ENCODE data around the gene SGF29.
"Not testable (repeated sequence)": the region's sequence is repeated elsewhere in the genome, so short reads cannot be mapped to it uniquely, and the experiment has no call there.

Gene SGF29

GRCh38 chr16:28553776-28554633 lies at the start of gene SGF29:
Gene SGF29, plus strand, starts transcription at chr16:28553920. Its CDS starts 27,150 bp downstream, at chr16:28581070.
- peak; percentile 88 for DNase-seq (ENCODE audit: low spot score)

GRCh38 chr16:28504707-28505404 lies 48.9 kb upstream of the SGF29 start:
- DNase-seq (ENCODE audit: low spot score): no peak

- no peak for DNase-seq (ENCODE audit: low spot score)
These were observed 48.1 kb upstream of the SGF29 start for GRCh38 chr16:28505489-28506137.

- no peak for DNase-seq (ENCODE audit: low spot score)
These were observed 42.7 kb upstream of the SGF29 start for GRCh38 chr16:28511031-28511430.

GRCh38 chr16:28511801-28512789 lies 41.6 kb upstream of the SGF29 start:
- DNase-seq (ENCODE audit: low spot score): no peak

GRCh38 chr16:28513484-28514181 lies 40.1 kb upstream of the SGF29 start:
- no peak for DNase-seq (ENCODE audit: low spot score)

- no peak for DNase-seq (ENCODE audit: low spot score)
These were observed 39.5 kb upstream of the SGF29 start for GRCh38 chr16:28514246-28514645.

- no peak for DNase-seq (ENCODE audit: low spot score)
These were observed 33.0 kb upstream of the SGF29 start for GRCh38 chr16:28520672-28521071.

- DNase-seq (ENCODE audit: low spot score): no peak
These were observed 32.3 kb upstream of the SGF29 start for GRCh38 chr16:28521436-28521835.

- DNase-seq (ENCODE audit: low spot score): no peak
These were observed 30.9 kb upstream of the SGF29 start for GRCh38 chr16:28522792-28523191.

GRCh38 chr16:28524681-28525171 lies 29.0 kb upstream of the SGF29 start:
- no peak for DNase-seq (ENCODE audit: low spot score)

- peak; percentile 55 for DNase-seq (ENCODE audit: low spot score)
These were observed 27.3 kb upstream of the SGF29 start for GRCh38 chr16:28526201-28527099.

- not testable (repeated sequence) for DNase-seq (ENCODE audit: low spot score)
These were observed 26.5 kb upstream of the SGF29 start for GRCh38 chr16:28527100-28527785.

- DNase-seq (ENCODE audit: low spot score): no peak
These were observed 25.7 kb upstream of the SGF29 start for GRCh38 chr16:28527985-28528384.

- DNase-seq (ENCODE audit: low spot score): no peak
These were observed 25.3 kb upstream of the SGF29 start for GRCh38 chr16:28528463-28528867.

- no peak for DNase-seq (ENCODE audit: low spot score)
These were observed 24.6 kb upstream of the SGF29 start for GRCh38 chr16:28529124-28529523.

GRCh38 chr16:28531777-28532744 lies 21.7 kb upstream of the SGF29 start:
- DNase-seq (ENCODE audit: low spot score): peak; percentile 73
